ENCODE measurements around the gene RBM10.

DNA sequence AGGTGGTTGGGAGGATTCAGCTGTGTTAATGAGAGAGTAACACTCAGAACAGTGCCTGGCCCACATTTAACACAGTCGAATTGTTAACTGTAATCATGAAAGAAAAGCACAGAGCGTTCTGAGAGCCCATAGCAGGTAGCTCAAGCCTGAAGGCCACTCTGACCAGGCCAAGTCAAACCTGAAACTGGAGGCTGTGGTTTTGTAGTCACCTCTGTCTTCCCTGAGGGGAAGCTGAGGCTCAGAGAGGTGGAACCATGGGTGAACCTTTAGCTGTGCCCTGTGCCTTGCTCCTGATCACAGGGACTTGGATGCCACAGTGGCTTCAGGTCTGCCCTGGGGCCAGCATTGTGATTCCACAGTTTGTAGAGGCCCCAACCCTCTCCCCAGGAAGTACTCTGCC is 32.1 kb downstream of the RBM10 start:
- TF ChIP-seq POLR2A (IDR thresholded peaks at IDR 0.05; ENCODE audit: low read depth, low read length) (no peak), FOS (IDR thresholded peaks at IDR 0.05; ENCODE audit: borderline replicate concordance, insufficient read depth, low read length) (no peak), POLR2AphosphoS5 (IDR thresholded peaks at IDR 0.05; ENCODE audit: insufficient read depth, low read depth, low read length) (no peak), MAX (IDR thresholded peaks at IDR 0.05; ENCODE audit: insufficient read depth, insufficient read length) (no peak), EZH2 (IDR thresholded peaks at IDR 0.05; ENCODE audit: borderline replicate concordance, low read depth, low read length, severe bottlenecking) (no peak), MYC (IDR thresholded peaks at IDR 0.05; ENCODE audit: low read depth, low read length) (no peak), JUN (IDR thresholded peaks at IDR 0.05; ENCODE audit: borderline replicate concordance, insufficient read depth, insufficient read length, low read depth) (no peak)
- TF ChIP-seq, protein P1, sequence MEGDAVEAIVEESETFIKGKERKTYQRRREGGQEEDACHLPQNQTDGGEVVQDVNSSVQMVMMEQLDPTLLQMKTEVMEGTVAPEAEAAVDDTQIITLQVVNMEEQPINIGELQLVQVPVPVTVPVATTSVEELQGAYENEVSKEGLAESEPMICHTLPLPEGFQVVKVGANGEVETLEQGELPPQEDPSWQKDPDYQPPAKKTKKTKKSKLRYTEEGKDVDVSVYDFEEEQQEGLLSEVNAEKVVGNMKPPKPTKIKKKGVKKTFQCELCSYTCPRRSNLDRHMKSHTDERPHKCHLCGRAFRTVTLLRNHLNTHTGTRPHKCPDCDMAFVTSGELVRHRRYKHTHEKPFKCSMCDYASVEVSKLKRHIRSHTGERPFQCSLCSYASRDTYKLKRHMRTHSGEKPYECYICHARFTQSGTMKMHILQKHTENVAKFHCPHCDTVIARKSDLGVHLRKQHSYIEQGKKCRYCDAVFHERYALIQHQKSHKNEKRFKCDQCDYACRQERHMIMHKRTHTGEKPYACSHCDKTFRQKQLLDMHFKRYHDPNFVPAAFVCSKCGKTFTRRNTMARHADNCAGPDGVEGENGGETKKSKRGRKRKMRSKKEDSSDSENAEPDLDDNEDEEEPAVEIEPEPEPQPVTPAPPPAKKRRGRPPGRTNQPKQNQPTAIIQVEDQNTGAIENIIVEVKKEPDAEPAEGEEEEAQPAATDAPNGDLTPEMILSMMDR (IDR thresholded peaks at IDR 0.05; ENCODE audit: extremely low read depth in 1 of 2, insufficient read depth in 1 of 2, low read depth in 1 of 2, low read length in 2 of 2) = no peak

Measured in endothelial cell of umbilical vein (primary cell).